ENCODE results near the gene TCFL5. TPM values are rescaled to one million over a fixed set of nuclear protein-coding genes. Genes with fewer than 3 reads are reported as not detected.

TCFL5 gene
- total and polyA plus RNA-seq, 10 of the 15 experiments (the other 5 are each of a cell fraction or from before 2014, with no cell fraction given) = 0.48 to 8.1 (median 3.8) TPM

DNA sequence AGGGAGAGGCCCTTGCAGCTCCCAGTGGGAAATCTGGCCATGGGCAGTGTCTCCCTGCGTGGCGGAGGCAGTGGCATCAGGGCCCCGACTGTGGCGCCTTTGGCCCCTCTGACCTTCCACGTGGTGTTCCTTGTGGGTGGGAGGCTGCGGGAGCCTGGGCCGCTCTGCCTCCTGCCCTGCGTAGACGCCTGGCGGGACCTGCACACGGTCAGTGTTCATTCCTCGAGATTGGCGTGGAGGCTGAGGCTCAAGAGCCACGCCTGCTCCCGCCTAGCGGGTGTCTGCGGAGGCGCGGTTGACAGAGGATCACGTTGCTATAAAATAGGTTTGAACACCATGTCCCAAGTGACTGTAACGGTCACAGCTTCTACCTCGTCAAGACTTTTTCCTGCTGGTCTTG is 30.8 kb downstream of the TCFL5 start:
- DNase-seq (ENCODE audit: low read depth, low spot score) (no peak), ATAC-seq (no peak), FAIRE-seq (no peak)
- SMC1A ChIA-PET (ENCODE audit: uncharacterized antibody, unreplicated experiment) = no interaction called here
- WGBS (ENCODE audit: insufficient coverage, insufficient replicate concordance, low lambda C conversion rate, missing lambda C conversion rate) = 75% methylated on average over 22 of the region's 22 CpGs
- no peaks in the 10 kb centered on the region for H3K36me3 ChIP-seq (ENCODE audit: control insufficient read depth in 2 of 2, insufficient read depth in 2 of 2, low read length in 1 of 2)
- no peaks in the 10 kb centered on the region for H4K20me1 ChIP-seq (ENCODE audit: control insufficient read depth, insufficient read depth)
- intact Hi-C loops (cut with micrococcal nuclease; ENCODE audit: unreplicated experiment) = no loop called here
- RAD21 ChIA-PET (ENCODE audit: unreplicated experiment) = no interaction called here
- no peak overlapping the region for H3K9ac ChIP-seq (ENCODE audit: control insufficient read depth, insufficient read depth, low read length)
- TF ChIP-seq BACH1 (IDR thresholded peaks at IDR 0.05; ENCODE audit: borderline replicate concordance) = no peak
- no peak overlapping the region for H3K4me3 ChIP-seq
- no TSS peak for BruUV-seq (replicated peaks)
- H3K9me3 ChIP-seq (replicated peaks; ENCODE audit: control insufficient read depth, insufficient read depth, low read length) = no peaks in the 10 kb centered on the region
- in situ Hi-C loops (cut with MboI) = no loop called here
- POLR2A ChIA-PET = no interaction called here
- H3K4me1 ChIP-seq (ENCODE audit: control insufficient read depth, insufficient read depth, low read length) = peaks cover 14% of the 10 kb centered on the region
- no peak overlapping the region for H3K27ac ChIP-seq (ENCODE audit: control insufficient read depth, insufficient read depth)
- no peak overlapping the region for H3K4me2 ChIP-seq (ENCODE audit: control insufficient read depth, insufficient read depth)
- H3K27me3 ChIP-seq (replicated peaks in 1 of 2; ENCODE audit: control insufficient read depth in 2 of 2, insufficient read depth in 2 of 2, low read length in 1 of 2) = peaks cover 0 to 3% of the 10 kb centered on the region in 2 experiments; a peak in 2 of 4 replicates
- no peaks in the 10 kb centered on the region for H3K79me2 ChIP-seq (ENCODE audit: control insufficient read depth, insufficient read depth, low read length)
- no peak overlapping the region for H2AFZ ChIP-seq (ENCODE audit: control insufficient read depth, low read depth, low read length)
- CTCF ChIA-PET = no interaction called here

DNA sequence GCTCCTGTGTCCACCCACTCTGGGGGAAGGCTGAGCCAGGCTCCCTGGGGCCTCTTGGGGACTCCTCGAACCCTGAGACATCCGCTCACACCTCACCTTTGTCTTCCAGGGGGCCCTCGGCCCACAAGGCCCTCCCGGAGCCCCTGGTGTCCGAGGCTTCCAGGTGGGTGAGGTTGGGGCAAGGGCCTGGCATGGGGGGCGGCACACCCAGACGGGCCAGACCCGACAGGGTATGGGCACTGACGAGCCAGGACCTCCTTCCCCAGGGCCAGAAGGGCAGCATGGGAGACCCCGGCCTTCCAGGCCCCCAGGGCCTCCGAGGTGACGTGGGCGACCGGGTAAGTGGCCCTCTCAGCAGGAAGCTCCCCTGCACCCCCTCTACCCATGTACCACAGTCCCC is 31.4 kb downstream of the TCFL5 start:
- TF ChIP-seq RFX5 (IDR thresholded peaks at IDR 0.05; ENCODE audit: low read depth, low read length) (no peak), TAF1 (IDR thresholded peaks at IDR 0.05; ENCODE audit: borderline replicate concordance, low read depth, low read length) (no peak), SIX5 (IDR thresholded peaks at IDR 0.05; ENCODE audit: low read depth, low read length, severe bottlenecking) (no peak), ETV6 (conservative IDR thresholded peaks at IDR 0.05 in 1 of 2, IDR thresholded peaks at IDR 0.05 in 1 of 2; ENCODE audit: borderline replicate concordance in 1 of 2, low read depth in 1 of 2) (no peak), CHD1 (IDR thresholded peaks at IDR 0.05; ENCODE audit: low read depth, low read length) (no peak), RCOR1 (conservative IDR thresholded peaks at IDR 0.05; ENCODE audit: low read depth, low read length) (no peak), EGR1 (IDR thresholded peaks at IDR 0.05; ENCODE audit: borderline replicate concordance in 1 of 2, low read depth in 2 of 2, low read length in 2 of 2) (no peak), HDGF (IDR thresholded peaks at IDR 0.05) (no peak), GABPA (IDR thresholded peaks at IDR 0.05; ENCODE audit: low read depth) (no peak), FOS (IDR thresholded peaks at IDR 0.05; ENCODE audit: borderline replicate concordance, extremely low read depth, insufficient read length) (no peak), ZBED1 (IDR thresholded peaks at IDR 0.05; ENCODE audit: borderline replicate concordance) (no peak), KAT2A (conservative IDR thresholded peaks at IDR 0.05; ENCODE audit: control insufficient read depth, low read depth, low read length) (no peak), SREBF2 (IDR thresholded peaks at IDR 0.05; ENCODE audit: low read length) (no peak), SMAD1 (IDR thresholded peaks at IDR 0.05; ENCODE audit: low read depth, partially characterized antibody) (no peak), SUZ12 (IDR thresholded peaks at IDR 0.05; ENCODE audit: unreplicated experiment) (no peak), LARP7 (IDR thresholded peaks at IDR 0.05) (no peak), ASH2L (IDR thresholded peaks at IDR 0.05; ENCODE audit: borderline replicate concordance, low read depth) (no peak), ZNF622 (IDR thresholded peaks at IDR 0.05) (no peak), CBX3 (IDR thresholded peaks at IDR 0.05; ENCODE audit: borderline replicate concordance, low read depth) (no peak)
- TF ChIP-seq, protein P1, sequence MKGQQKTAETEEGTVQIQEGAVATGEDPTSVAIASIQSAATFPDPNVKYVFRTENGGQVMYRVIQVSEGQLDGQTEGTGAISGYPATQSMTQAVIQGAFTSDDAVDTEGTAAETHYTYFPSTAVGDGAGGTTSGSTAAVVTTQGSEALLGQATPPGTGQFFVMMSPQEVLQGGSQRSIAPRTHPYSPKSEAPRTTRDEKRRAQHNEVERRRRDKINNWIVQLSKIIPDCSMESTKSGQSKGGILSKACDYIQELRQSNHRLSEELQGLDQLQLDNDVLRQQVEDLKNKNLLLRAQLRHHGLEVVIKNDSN (IDR thresholded peaks at IDR 0.05; ENCODE audit: borderline replicate concordance, extremely low read length, insufficient read depth, low read depth, low read length) = no peak
- ChIA-PET POLR2A (no interaction called here), CTCF (no interaction called here), SMC1A (ENCODE audit: uncharacterized antibody, unreplicated experiment) (no interaction called here), RAD21 (ENCODE audit: unreplicated experiment) (no interaction called here)
- ATAC-seq (no peak), FAIRE-seq (no peak), DNase-seq (ENCODE audit: low read depth, low spot score) (no peak)
- Histone ChIP-seq H3K9me3 (replicated peaks; ENCODE audit: control insufficient read depth, insufficient read depth, low read length) (no peaks in the 10 kb centered on the region), H3K4me3 (no peak overlapping the region), H3K9ac (ENCODE audit: control insufficient read depth, insufficient read depth, low read length) (no peak overlapping the region), H4K20me1 (ENCODE audit: control insufficient read depth, insufficient read depth) (no peaks in the 10 kb centered on the region), H3K4me1 (ENCODE audit: control insufficient read depth, insufficient read depth, low read length) (peaks cover 14% of the 10 kb centered on the region), H3K27ac (ENCODE audit: control insufficient read depth, insufficient read depth) (no peak overlapping the region), H3K79me2 (ENCODE audit: control insufficient read depth, insufficient read depth, low read length) (no peaks in the 10 kb centered on the region), H2AFZ (ENCODE audit: control insufficient read depth, low read depth, low read length) (no peak overlapping the region), H3K4me2 (ENCODE audit: control insufficient read depth, insufficient read depth) (no peak overlapping the region), H3K36me3 (ENCODE audit: control insufficient read depth in 2 of 2, insufficient read depth in 2 of 2, low read length in 1 of 2) (no peaks in the 10 kb centered on the region), H3K27me3 (replicated peaks in 1 of 2; ENCODE audit: control insufficient read depth in 2 of 2, insufficient read depth in 2 of 2, low read length in 1 of 2) (peaks cover 0 to 1% of the 10 kb centered on the region in 2 experiments; a peak in 2 of 4 replicates)
- 34% methylated on average over 12 of the region's 14 CpGs for WGBS (ENCODE audit: insufficient coverage, insufficient replicate concordance, low lambda C conversion rate, missing lambda C conversion rate)
- intact Hi-C loops (cut with micrococcal nuclease; ENCODE audit: unreplicated experiment) = no loop called here
- in situ Hi-C loops (cut with MboI) = no loop called here
- BruUV-seq (replicated peaks) = no TSS peak
